HG03460 (cell line): ENCODE data around the gene TMPRSS7.
"Not testable (repeated sequence)": the region's sequence is repeated elsewhere in the genome, so short reads cannot be mapped to it uniquely, and the experiment has no call there.

Experiments used
- ATAC-seq: cut with Tn5 transposase; IDR thresholded peaks from one replicate; pipeline ENCODE4 v1.9.1; 2021; ENCODE audit not compliant: unreplicated experiment

The TMPRSS7 gene

DNA sequence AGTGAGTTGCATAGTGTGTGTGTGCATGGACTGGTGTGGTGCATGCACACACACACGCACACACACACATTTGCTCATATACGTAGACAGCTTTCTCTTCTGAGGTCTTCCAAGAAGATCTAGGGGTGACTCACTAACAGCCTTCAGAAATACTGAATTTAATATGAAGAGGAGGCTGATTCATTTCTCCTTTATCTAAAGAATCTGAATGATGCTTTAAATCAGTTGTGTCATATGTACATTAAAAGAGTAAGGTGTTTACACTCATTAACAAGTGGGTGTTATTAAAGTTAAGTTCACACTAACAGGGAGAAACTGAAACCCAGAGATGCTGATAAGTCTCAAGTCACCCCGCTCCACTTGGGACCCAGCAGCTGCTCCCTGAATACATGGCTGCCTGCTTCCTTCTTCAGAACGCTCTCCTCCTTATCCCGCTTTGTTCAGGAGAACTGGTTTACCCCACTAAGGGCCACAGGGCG is 22.0 kb downstream of the TMPRSS7 start:
- no peak for ATAC-seq

DNA sequence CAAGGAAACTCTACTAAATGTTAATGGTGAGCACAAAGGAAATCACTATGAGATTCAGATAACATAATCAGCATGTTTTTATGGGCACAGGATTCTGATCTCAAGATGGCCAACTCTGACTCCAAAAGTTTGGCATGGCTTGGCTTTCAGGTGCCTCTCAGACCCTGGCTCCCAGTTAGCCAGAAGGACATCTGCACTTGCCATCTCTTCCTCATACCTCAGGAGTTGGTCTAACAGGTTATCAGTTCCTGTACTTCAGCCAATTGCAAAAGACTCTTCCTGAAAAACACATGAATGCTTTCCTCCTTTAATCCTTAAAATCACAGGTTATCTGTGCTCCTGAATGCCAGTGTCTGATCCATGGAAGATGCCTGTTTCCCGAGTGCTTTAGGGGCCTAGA is 25.0 kb downstream of the TMPRSS7 start:
- ATAC-seq, result no peak

DNA sequence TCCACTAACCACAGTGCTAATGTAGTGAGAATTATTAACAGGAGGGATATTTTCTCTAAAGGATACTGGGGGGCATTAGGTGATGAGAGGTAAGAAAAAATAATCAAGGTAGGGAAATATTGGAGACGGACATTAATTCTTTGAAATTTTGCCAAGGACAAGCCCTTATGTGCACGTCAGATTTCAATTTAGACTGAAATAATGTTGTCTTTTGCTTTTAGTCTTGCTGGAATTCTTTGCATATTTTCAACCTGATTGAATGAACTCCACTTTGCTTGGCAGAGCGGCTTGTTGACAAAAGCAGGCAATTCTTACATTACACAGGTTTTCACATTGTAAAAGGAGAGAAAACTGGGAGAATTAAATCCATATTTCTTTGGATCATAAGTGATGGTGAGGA is 26.6 kb downstream of the TMPRSS7 start:
- ATAC-seq, result no peak

DNA sequence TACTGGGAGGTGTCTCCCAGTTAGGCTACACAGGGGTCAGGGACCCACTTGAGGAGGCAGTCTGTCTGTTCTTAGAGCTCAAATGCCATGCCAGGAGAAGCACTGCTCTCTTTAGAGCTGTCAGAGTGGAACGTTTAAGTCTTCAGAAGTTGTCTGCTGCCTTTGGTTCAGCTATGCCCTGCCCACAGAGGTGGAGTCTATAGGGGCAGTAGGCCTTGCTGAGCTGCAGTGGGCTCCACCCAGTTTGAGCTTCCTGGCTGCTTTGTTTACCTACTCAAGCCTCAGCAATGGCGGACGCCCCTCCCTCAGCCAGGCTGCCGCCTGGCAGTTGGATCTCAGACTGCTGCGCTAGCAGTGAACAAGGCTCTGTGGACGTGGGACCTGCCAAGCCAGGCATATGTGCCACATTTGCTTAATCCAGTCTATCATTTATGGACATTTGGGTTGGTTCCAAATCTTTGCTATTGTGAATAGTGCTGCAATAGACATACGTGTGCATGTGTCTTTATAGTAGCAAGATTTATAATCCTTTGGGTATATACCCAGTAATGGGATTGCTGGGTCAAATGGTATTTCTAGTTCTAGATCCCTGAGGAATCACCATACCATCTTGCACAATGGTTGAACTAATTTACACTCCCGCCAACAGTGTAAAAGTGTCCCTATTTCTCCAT is 38.0 kb downstream of the TMPRSS7 start:
- not testable (repeated sequence) for ATAC-seq

DNA sequence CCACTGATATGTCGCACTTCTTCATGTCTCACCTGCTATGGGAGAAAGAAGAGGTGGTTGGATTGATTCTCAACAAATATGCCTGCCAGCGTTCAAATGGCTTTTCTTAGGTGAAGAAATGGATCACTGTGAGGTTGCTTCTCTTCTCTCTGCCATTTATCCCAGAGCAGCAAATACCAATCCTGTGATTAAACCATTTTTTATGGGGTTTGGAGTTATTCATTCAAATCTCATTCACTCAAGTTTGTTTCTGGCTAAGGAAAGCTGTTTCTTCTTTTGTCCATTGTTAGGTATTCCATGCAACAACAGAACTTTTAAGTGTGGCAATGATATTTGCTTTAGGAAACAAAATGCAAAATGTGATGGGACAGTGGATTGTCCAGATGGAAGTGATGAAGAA is 39.5 kb downstream of the TMPRSS7 start:
- no peak for ATAC-seq

DNA sequence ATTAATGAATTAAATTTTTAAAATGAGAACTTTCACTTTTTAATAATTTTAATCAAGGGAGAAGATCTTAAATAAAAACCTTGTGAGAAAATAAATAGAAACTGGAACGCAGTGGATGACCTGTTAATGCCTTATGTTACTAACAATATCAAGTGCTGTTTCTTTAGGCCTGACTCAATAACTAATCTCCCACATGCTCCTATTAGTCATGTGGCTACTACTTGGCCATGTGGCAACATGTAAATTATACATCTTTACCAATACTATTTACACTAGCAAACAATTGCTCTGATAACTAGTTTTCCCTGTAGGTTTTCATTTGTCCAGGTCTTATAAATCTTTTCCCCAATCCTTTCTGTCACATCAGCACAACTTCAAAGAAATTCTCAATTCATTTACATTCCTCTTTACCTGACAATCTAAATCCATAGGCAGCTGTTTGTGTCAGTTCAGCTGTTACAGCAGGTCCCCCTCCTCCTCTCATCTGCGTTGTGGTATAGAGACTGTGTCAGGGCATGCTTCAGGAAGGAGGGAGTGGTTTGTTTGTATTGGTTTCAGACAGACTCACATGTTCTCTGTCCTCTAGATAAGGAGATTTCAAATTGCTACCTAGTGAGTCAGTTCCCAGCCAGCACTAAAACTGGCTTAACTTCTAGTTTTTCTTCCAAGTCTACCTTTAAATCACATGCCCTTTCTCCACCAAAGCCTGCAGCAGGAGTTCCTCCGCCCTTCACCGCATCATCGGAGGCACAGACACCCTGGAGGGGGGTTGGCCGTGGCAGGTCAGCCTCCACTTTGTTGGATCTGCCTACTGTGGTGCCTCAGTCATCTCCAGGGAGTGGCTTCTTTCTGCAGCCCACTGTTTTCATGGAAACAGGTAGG is 40.3 kb downstream of the TMPRSS7 start:
- no peak for ATAC-seq

DNA sequence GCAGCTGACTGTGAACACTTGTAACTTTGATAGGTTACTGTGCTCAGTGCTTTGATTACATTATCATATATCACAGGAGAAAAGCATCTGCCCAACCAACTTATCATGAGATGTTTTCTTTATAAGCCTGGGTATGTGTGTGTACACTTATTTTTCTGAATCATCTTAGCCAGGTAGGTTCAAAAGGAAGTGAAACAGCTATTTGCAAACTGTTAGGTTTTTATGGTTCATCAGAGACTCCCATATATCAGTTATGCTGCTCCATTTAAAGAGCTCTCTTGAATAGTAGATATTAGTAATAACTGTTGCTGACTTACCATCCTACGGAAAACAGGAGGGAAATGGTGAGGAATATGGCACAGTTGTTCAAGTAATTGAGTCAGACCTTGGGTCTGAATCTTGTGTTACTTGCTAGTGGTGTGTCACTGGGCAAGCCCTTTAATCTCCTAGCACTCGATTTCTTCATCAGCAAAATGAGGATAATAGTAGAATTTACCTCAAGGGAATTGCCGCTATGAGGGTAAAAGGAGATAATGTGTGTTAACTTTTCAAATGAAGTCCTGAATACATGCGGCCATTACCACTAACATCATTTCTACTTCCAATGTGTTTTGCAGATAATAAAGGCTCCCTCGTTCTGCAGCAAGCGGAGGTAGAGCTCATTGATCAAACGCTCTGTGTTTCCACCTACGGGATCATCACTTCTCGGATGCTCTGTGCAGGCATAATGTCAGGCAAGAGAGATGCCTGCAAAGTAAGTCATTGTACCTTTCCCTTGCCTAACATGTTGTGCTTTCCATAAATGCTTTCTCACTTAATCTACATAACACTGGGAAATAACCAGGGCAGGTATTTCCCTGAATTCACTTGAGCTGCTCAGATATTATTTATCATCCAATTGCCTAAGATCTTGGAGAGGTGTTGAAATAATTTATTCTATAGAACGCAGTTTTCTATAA is 43.9 kb downstream of the TMPRSS7 start:
- no peak for ATAC-seq

DNA sequence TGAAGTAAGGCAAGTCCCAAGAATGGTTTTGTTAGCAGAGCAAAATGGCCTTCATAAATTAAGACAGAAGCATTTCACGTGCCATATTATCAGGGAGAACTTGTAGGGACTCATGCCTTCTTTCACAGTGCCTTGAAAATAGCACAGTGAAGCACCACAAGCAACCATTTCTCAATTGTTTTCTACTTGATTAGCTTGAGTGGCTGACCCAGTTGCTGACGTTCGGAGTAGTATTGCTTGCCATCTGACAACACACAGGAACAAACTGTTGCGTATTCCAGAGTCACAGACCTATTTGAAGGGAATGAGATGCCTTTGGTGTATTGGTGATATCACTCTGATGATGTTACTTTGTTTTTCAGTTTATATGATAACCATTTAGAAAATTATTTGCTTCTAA is 48.7 kb downstream of the TMPRSS7 start:
- no peak for ATAC-seq

DNA sequence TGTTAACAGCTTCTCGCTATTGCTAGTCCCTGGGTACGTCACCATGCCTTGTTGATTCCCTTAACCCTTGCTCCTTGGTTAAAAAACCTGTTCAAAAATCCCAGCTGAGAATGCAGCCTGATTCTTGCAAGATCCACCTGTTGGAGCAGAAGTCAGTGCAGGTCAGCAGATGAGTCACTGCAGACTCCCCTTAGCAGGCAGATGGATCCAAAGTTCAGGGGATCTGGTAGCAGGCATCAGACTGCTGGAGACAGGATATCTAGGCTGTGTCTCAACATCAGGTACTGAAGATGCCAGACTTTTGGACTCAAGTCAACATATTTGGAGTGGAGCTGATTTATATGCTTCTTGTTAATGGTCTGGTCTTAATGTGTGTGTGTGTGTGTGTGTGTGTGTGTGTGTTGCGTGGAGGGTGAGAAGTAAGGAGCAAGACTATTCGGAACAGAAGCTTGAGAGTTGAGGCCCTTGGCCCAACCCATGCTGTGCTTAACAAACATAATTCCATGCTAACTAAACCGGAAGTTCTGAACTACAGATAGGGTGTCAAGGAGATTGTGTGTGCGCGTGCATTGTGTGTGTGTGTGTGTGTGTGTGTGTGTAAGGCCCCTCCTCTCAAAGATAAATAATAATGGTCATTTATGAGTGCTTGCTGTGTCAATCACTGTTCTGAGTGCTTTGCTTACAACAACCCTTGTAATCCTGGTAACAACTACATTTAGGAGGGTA is 50.6 kb downstream of the TMPRSS7 start:
- ATAC-seq, result no peak

DNA sequence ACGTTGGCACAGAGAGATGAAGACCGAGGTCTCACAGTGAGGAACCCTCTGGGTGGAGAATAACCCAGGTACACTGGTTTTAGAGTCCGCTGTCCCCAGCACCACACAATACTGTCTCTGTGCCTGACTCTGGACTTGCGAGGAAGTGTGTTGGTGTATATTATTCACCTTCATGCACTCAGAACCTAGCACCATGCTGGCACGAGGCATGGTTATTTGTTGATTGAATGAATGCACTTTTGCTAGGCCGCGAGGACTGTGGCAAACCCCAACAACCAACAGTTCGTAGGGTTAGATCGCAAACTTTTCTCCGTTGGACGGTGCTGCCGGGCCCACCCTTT is 51.2 kb downstream of the TMPRSS7 start:
- peak; percentile 9 for ATAC-seq

DNA sequence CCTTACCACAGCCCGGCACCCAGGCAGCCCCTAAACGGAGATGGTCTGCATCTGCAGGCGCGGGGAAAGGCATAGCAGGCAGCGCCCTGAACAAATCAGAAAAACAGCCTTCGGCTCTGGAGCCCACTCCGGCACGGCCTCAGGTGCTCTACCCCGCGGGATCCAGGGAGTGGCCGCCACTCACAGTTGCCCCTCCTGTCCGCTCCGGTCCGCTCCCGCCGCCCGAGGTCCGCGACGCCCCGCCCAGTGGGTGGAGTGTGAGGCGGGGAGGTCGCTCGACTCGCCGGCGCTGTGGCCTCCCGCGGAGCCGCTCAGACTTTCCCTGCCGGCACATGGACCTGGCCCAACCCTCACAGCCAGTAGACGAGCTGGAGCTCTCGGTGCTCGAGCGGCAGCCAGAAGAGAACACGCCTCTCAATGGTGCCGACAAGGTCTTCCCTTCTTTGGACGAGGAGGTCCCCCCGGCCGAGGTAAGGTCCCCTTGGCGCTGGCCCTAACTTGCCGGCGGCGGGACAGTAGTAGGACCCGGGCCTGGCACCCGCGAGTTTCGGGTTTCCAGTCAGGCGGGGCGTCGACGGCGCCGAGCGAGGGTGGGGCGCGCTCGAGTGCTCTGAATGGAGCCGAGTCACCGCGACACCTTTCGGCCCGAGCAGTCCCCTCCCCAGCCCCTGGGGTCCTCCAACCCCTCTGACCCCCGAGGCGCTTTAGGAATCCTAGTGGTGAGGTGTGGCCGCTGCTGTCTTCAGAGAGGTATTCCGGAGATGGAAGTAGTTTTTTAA is 51.7 kb downstream of the TMPRSS7 start, which contains the start of gene C3orf52:
TSS of gene C3orf52 (plus strand) at position 314 of the 779 bp plus-strand sequence. CDS start at position 333, 19 bp downstream.
- peak; percentile 78 for ATAC-seq

DNA sequence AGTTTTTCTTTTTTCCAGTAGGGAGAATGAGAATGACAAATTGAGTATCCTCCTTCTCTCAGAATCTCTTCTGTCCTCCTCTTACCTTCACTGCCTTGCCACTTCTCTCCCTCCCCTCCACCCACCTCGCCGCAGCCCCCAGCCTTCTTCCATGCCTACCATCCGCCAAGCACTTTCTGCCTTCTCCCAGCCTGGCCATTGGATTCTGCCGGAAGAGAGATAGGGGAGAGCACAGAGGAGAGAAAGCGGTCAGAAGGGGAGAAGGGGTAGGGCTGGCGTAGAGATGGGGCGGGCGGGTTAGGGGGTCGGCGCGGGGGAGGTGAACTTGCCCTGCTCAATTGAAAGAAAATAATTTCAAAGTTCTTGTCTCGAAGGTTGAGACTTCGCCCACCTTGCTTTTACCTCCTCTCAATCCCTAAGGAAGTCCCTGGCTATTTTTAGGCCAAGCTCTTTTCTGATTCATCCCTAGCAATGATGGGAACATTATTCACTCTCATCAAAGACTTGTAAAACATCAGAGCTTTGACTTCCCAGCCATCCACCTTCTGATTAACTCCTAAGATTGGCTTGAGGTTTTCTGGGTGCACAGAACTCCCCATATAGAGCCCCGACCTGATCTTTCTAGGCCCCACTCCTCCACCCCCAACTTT is 52.5 kb downstream of the TMPRSS7 start:
- no peak for ATAC-seq

DNA sequence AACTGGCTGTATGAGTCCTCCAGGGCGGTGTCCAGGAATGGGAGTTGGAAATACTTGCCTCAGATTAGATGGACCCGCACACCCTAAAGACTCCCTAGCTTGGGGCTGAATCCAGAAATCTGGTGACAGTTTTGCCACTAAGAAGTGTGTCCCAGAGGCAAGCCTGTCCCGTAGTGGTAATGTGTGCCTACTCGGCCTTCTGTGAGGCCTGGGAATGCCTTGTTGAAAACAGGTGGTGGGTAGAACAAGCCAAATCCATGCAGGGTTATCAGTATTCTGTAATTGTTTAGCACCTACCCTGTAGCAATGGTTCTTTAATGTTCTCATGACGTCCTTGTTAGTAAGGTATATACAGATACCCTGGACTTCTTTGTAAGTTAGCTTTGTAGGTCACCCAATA is 53.2 kb downstream of the TMPRSS7 start:
- no peak for ATAC-seq

DNA sequence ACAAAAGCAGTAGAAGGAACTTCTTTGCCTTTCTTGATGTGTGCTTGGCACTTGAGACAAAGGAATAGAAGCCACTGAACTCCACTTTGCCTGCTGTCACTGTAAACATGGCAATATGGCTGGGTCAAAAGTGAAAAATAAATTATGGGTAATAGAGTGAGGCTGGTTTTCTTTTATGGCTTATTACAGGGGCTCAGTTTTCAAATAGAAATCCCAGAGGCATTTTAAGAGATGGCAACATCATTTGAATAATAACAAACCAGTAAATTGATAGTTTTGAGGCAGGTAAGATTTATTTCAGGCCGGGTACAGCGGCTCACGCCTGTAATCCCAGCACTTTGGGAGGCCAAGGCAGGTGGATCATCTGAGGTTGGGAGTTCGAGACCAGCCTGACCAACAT is 54.4 kb downstream of the TMPRSS7 start:
- no peak for ATAC-seq

DNA sequence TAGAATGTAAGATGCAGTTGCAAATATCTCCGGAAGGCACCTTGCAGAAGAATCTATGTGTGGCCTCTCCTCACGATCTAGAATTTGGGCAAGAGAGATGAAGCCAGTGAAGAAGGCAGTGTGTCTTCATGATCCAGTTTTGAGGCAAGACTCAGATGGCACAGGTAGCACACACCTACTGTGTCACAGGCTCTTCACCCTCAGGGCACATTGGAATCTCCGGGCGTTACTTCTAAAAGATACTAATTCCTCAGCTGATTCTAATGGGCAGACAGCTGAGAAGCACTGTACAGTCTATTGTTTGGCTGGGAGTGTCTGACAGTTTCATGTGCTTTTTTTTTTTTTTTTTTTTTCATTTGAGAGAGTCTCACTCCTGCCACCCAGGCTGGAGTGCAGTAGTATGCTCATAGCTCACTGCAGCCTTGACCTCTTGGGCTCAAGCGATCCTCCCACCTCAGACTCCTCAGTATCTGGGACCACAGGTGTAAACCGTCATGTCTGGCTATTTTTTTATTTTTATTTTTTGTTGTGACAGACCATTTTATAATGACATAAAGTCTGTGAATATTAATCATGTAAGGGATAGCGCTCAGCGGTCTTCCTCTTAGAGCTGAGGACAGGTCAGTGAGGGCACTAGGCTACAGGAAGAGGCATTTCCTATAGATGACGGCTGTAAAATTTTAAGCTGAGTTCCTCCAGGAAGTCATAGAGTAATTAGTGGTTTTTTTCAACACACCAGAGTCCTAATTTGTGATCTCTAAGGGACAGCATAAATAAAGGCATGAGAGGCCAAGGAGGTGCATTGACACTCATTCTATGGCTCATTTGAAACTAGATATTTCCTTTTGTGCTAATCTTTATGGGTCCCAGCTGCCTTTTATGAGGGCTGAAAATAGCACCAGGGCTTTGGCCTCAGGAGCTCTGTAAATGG is 55.7 kb downstream of the TMPRSS7 start:
- ATAC-seq, result no peak

DNA sequence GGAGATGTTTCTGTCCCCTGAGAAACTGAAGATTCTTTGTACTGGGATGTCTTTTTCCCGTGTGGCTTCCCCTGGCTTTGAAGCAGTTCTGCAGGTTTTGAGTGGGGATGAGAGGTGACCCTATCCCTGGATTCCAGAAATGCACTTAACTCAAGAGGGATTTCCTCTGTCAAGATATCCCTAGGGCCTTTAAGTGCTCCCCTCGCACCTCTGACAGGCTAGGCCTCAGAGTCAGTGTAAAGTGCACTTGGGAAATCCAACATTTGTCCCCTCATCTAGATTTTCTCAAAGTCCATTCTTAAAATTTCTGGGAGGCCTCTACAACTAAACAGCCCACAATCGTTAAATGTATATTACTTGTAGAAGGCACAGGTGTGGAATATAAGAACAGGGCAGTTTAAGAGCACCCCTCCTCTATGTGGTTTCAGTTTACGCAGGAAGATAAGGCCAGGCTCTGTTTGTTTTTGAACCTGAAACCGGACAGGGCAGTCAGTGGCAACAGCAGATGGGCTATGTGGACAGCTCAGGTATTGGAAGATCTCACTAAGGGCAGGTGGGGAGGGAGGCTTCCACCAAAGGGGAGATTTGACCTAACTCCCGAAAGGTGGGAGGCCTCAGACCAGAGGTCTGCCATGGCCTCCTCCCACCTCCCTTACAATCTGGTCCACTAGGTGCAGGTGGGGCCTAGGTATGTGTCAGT is 56.5 kb downstream of the TMPRSS7 start:
- no peak for ATAC-seq

DNA sequence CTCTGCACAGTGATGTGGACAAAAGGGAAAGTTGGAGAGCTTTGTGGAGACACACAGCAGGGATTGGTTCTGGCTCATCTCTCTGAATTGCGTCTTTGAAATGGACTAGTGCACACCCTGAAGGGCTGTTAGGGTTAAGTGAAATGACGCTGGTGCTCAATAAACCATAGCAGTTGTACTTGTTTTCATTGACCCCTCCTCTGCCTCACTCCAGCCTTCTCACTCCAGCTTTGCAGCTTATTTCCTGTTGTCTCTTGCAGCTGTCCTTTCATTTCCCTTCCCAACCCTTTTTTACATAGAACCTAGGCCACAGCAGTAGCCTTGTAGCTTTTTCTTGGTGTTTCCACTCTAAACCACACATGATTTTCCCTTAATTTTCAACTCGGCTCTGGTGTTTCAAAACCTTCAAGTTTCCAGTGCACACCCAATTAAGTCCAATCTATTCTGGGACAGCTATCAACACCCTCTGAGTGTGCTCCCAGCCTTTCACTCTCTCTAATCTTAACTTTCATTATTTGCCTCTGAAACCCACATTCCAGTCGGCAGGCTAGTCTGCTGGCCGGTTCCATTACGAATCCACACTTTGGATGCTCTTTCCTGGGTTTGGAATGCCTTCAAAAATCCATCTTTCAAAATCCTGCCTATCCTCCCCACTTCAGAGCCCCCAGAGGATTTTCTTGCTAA is 58.1 kb downstream of the TMPRSS7 start:
- ATAC-seq, result peak; percentile 49
